Mesothelial cell of epicardium (in vitro differentiated cells): ENCODE data around the gene PFDN1. TPM values are rescaled to one million over a fixed set of nuclear protein-coding genes. Genes with fewer than 3 reads are reported as not detected.
A peak's percentile ranks its signal among the peaks of the same experiment; 100 is the strongest.

Experiments
- DNase-seq, 2 experiments: peaks; one replicate each; pipeline ENCODE4 v3.0.0; 2021; ENCODE audit warnings: low spot score in 2 of 2; ENCODE audit not compliant: unreplicated experiment in 2 of 2
- H3K27ac Mint-ChIP-seq: 2 replicates; pipeline ENCODE4 v1.8.0; 2021; ENCODE audit warnings: mixed read lengths
- H3K27me3 Mint-ChIP-seq: 2 replicates; pipeline ENCODE4 v1.8.0; 2021; ENCODE audit warnings: low read depth, mixed read lengths
- H3K36me3 Mint-ChIP-seq: 2 replicates; pipeline ENCODE4 v1.8.0; 2021; ENCODE audit warnings: mixed read lengths
- H3K4me1 Mint-ChIP-seq: 2 replicates; pipeline ENCODE4 v1.8.0; 2021; ENCODE audit warnings: mixed read lengths
- H3K4me3 Mint-ChIP-seq: 2 replicates; pipeline ENCODE4 v1.8.0; 2021; ENCODE audit warnings: mild to moderate bottlenecking, moderate library complexity, mixed read lengths
- H3K9me3 Mint-ChIP-seq: 2 replicates; pipeline ENCODE4 v1.8.0; 2021; ENCODE audit warnings: mixed read lengths
- CTCF ChIP-seq: fragments of 200-600 bp; sonication (generic); IDR thresholded peaks from one replicate; pipeline ENCODE4 v1.5.0; 2021; ENCODE audit warnings: antibody characterized with exemption; ENCODE audit not compliant: unreplicated experiment
- total RNA-seq: library from RNA; stranded (reverse); gene quantifications from 3 replicates; pipeline ENCODE4 v1.2.1, GENCODE V29; 2021

PFDN1 gene
- total RNA-seq, 1 donor from 2014 or later = 57.2 TPM

GRCh38 chr5:140325486-140325885 lies 22.6 kb upstream of the PFDN1 start:
- Mint-ChIP-seq H3K27ac (no peak overlapping the region), H3K36me3 (no peaks in the 10 kb centered on the region), H3K4me1 (peaks cover 37% of the 10 kb centered on the region), H3K9me3 (peaks cover 9% of the 10 kb centered on the region), H3K4me3 (no peak overlapping the region), H3K27me3 (no peaks in the 10 kb centered on the region)
- TF ChIP-seq CTCF = no peak
- no peak for DNase-seq

GRCh38 chr5:140324617-140325241 lies 21.8 kb upstream of the PFDN1 start:
- no peaks in the 10 kb centered on the region for H3K27me3 Mint-ChIP-seq
- H3K36me3 Mint-ChIP-seq = no peaks in the 10 kb centered on the region
- H3K27ac Mint-ChIP-seq = peak overlapping the region; percentile 84
- peaks cover 9% of the 10 kb centered on the region for H3K9me3 Mint-ChIP-seq
- H3K4me1 Mint-ChIP-seq = peaks cover 37% of the 10 kb centered on the region
- no peak overlapping the region for H3K4me3 Mint-ChIP-seq
- no peak for TF ChIP-seq CTCF
- no peak for DNase-seq

GRCh38 chr5:140324041-140324600 lies 21.2 kb upstream of the PFDN1 start:
- peak overlapping the region; percentile 28 for H3K27ac Mint-ChIP-seq
- H3K4me1 Mint-ChIP-seq = peaks cover 37% of the 10 kb centered on the region
- H3K36me3 Mint-ChIP-seq = no peaks in the 10 kb centered on the region
- TF ChIP-seq CTCF = no peak
- H3K9me3 Mint-ChIP-seq = peaks cover 9% of the 10 kb centered on the region
- no peaks in the 10 kb centered on the region for H3K27me3 Mint-ChIP-seq
- no peak overlapping the region for H3K4me3 Mint-ChIP-seq
- DNase-seq = no peak

- H3K4me3 Mint-ChIP-seq = no peak overlapping the region
- no peak for DNase-seq
- H3K27ac Mint-ChIP-seq = peak overlapping the region; percentile 93
- H3K36me3 Mint-ChIP-seq = no peaks in the 10 kb centered on the region
- peaks cover 37% of the 10 kb centered on the region for H3K4me1 Mint-ChIP-seq
- peaks cover 9% of the 10 kb centered on the region for H3K9me3 Mint-ChIP-seq
- no peaks in the 10 kb centered on the region for H3K27me3 Mint-ChIP-seq
- no peak for TF ChIP-seq CTCF
Measured at GRCh38 chr5:140322751-140323731, 20.1 kb upstream of the PFDN1 start.

GRCh38 chr5:140321796-140322195 lies 18.9 kb upstream of the PFDN1 start:
- H3K27ac Mint-ChIP-seq = no peak overlapping the region
- peaks cover 9% of the 10 kb centered on the region for H3K9me3 Mint-ChIP-seq
- peaks cover 32% of the 10 kb centered on the region for H3K4me1 Mint-ChIP-seq
- no peak for DNase-seq
- H3K4me3 Mint-ChIP-seq = no peak overlapping the region
- TF ChIP-seq CTCF = no peak
- H3K27me3 Mint-ChIP-seq = no peaks in the 10 kb centered on the region
- no peaks in the 10 kb centered on the region for H3K36me3 Mint-ChIP-seq
